HG03521 (cell line): ENCODE results near the gene NFYC.

ENCODE experiments used
- ATAC-seq: cut with Tn5 transposase; IDR thresholded peaks from one replicate; pipeline ENCODE4 v1.9.1; 2021; ENCODE audit warnings: mild to moderate bottlenecking, moderate library complexity; ENCODE audit not compliant: unreplicated experiment

NFYC gene

DNA sequence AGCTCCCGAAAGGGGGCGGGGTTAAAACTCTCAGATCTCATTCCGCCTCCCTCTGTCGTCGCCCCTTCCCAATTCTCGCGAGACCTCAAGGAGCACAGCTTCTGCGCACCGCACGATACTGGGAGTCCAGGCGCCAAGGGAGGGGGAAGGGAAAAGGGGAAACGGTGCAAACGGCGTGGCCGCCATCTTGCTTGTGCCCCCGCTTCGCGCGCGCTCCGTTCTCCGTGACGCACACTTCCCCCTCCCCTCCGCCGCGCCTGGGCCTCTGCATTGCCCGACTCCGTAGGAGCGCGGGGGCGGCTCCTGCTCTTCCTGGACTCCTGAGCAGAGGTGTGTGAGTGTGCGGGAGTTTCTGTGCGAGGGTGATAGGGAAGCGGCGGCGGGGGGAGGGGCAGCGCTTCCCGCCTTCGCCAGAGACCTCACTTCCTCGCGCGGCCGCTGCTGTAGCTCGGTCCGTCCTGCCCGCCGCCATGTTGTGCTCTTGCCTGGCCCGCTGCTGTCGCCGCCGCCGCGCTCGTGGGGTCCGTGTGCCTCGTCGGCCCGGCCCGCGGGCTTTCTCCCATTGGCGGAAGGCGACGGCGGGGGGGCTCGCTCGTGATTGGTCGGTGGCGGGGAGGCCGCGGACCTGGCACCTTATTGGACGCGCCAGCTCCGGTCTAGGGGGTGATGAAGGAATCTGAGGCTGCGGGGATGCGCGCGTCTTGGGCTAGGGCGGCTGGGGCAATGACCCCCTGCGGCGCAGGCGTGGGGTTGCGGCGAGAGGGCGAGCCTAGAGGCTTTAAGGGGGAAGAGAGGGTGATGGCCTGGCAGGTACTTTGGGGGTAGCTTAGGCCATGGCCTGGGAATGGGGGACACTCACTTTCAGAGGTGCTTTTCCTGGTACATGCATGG lies at the start of gene NFYC:
Gene NFYC (plus strand): TSS at position 167 of the 891 bp plus-strand sequence. CDS start 47,140 bp downstream, outside the sequence.
- ATAC-seq, result peak; percentile 73

DNA sequence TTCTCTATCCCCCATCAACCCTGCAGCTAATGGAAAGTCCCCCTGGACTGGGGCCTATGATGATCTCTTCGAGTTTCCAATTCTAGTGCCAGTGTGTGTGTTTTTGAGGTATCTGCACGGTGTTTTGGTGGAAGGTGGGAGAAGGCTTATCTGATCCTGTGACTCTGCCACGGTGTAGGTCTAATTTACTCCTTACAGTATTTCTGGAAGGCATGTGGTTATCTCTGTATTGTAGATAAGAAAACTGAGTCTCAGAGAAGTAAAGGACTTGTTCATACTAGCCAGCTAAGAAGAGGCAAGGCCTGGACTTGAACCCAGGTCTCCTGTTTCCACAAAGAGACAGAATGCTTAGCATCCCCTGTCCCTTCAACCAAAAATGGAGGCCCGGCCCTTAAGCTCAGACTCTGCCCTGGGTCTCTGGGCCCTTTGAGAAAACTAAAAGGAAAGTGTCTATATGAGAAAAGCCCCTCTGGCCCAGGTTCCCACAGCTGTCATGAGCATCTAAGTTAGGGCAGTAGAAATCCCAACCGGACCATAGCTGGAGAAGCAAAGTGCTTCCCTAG lies 46.3 kb upstream of the NFYC start:
- ATAC-seq, result no peak

DNA sequence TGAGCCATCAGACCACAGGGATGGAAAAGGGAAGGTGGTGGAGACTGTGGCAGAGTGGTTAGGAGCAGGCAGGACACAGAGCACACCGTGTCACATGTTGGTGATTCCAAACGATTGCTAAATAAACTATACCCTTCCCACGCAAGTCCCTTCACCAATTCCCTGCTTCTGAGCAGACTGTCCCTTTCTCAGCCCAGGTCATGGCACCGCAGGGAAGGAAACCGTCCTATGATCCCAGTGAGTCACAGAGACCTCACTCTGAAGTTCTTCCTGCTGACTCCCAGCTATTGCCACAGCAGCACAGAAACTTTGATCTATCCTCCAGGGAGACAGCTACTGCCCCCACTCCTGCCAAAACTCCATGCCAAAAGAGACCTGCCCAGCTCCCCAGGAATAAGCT lies 45.2 kb upstream of the NFYC start:
- ATAC-seq, result no peak

DNA sequence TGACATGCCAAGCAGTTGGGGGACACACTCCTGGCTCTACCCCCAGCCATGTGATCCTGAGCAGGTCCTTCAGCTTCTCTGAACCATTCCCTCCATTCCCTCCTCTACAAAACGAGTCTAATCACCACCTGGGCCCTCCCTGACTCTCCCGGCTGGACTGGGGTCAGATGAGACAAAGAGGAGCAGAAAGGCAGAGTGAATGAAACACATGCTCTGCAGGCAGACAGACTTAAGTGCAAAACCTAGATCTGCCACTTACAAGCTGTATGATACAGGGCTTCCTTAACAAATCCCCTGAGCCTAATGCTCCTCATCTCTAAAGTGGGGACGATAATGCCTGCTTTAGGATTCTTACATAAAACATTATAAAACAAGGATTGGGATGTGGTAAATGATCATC lies 43.3 kb upstream of the NFYC start:
- no peak for ATAC-seq

DNA sequence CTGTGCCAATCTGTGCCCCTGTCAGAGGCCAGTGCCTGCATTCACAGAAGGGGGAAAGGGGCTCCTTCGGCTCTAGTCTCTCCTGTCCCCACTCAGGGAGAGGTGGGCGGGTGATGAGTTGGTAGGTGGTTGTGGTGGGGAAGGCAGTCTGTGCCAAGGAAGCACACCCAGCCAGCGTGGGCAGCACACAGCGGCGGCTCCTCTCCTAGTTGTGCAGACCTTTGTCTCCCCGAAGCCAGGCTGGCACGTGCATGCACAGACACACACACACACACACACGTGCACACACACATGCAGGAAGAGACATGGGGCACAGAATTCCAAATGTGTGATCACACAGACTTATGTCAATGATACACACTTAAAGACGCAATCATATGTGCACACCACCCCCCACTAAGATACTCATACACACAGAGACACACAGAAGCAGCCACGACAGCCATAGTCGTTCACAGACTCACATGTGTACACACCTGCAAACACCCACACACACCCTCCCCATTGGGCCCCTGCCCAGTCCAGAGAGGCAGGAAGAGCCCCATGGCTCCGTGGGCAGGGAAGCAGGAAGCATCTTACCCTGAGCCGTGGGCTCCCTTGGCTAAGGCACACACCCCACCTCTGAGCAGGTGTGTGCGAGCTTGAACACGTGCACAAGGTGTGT lies 42.4 kb upstream of the NFYC start:
- ATAC-seq, result no peak

DNA sequence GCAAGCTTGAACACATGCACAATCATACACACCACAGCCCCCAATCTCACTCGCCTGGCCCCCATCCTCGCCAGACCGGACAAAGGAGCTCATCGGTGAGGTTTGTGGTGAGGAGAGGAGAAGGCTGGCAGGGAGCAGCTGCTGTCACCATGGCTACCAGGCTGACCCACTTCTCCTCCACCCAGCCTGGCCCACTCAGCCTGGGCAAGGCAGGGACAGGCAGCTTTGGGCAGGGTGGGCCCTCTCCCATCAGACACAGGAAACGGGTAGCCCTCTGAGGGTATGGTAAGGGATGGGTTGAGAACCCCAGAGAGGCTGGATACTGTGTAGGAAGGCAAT lies 41.9 kb upstream of the NFYC start:
- ATAC-seq, result no peak

DNA sequence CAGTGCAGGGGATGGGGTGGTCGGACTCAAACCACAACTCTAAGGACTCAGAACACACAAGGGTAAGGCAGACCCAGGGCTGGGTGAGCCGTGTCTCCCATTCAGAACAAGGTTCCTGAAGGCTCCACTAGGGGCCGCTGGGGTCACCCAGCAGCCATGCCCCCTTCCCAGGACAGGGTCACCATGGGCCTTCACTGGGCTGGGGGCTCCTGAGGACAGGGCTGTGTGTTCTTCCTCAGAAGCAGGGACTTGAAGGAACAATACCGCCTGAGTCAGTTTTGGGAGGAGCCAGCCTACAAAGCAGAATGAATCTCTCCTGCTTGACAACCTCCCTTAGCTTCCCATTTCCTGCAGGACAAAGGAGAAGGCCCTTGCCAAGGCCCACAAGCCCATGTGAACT lies 41.4 kb upstream of the NFYC start:
- ATAC-seq, result no peak

DNA sequence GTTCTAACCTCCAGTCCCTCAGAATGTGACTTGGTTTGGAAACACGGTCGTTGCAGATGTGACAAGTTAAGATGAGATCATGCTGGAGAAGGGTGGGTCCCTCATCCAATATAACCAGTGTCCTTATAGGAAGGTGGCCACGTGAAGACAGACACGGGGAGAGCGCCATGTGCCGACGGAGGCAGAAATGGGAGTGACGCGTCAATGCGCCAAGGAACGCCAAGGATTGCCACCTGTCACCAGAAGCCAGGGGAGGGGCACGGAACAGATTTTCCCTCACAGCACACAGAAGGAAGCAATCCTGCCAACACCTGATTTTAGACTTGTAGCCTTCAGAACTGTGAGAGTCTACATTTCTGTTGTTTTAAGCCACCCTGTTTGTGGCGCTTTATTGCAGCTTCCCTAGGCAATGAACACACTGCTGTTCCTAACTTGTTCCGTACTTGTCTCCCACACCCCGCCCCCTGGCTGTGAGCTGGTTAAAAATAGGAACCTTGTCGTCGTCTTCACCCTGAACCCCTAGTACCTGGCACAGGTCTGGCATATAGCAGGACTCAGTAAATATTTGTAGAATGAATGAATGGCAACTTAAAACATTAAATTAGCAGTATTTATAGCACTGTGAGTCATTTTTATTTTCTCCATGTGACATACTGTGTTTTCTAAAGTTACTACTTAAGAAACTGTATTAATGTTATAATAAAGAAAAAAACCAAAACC lies 40.2 kb upstream of the NFYC start:
- ATAC-seq, result no peak

DNA sequence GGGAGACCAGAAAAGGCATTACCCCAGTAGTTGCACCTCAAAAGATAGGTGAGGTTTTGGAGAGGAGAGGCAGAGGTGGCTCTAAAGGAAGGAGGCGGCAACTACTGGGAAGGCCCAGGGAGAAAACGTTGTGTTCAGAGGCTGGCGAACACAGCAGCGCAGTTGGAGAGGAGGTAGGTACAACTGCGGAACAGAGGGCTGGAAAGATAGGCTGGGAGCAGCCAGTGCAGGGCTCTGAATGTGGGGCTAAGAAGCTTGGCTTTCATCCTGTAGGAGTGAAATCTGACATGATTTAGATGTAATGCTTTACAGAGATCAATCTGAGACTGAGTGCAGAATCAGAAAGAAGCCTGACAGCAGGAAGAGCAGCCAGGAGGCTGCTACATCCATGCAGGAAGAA lies 39.0 kb upstream of the NFYC start:
- no peak for ATAC-seq

DNA sequence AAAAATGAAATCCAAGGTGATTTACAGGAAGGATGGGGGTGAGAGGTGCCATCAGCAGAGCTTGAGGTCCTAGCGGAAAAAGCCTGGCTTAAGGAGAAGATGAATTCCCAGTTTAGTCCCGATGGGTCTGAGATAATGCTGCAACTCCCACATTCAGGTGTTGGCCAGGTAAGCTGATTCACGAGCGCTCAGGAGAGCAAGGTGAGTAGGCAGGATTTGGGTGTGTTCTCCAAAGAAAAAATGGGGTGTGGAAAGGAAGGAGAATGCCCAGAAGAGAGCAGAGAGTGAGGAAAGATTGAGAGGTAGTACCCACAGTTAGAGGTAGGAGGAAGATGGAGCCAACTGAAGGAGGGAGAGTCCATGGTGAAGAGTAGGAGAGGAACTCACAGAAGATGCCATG lies 38.5 kb upstream of the NFYC start:
- no peak for ATAC-seq

DNA sequence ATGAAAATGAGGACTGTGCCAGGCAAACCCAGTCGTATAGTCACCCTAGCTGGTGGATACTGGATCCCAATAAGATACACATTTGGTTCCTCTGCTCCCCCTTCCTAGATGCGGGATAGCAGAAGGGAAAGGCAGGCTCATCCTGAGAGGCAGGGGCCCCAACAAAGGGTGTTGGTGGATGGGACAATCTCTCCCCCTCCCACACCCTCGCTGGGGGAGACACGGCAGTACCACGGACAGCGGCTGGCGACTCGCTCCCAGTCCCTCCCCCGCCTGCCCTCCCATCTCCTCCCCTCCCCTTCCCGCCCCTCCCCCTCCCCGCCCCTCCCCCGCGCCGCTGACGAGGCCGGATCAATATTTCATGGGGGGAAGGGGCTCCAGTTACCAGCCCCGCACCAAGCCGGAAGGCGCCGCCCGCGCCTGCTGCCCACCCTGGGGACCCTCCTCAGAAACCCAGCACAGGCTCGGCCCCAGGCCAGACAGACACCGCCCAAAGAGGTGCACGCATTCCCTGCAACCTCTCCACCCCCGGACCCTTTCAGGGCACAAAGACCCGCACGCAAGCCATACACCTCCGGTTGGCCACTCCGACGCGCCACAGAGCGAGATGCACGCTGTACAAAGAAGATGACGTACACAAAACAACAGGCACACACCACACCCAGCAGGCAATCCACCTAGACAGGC lies 37.5 kb upstream of the NFYC start:
- no peak for ATAC-seq

DNA sequence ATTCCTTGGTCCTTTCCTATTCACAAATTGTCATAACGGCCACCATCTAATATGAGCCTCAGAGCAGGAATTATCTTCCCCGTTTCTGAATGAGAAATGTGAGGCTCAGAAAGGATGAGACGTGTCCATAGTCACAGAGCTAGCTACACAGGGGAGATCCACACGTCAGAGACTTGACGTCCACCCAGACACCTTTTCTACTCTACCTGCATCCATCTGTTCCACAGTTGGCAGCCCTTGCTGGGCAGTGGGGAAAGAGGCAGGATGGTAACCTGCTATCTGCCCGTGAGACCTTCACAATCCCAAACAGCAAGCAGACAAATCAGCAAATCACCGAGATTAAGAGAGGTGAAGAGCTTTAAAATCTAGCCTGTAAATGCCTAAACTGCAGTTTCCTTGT lies 34.5 kb upstream of the NFYC start:
- no peak for ATAC-seq

DNA sequence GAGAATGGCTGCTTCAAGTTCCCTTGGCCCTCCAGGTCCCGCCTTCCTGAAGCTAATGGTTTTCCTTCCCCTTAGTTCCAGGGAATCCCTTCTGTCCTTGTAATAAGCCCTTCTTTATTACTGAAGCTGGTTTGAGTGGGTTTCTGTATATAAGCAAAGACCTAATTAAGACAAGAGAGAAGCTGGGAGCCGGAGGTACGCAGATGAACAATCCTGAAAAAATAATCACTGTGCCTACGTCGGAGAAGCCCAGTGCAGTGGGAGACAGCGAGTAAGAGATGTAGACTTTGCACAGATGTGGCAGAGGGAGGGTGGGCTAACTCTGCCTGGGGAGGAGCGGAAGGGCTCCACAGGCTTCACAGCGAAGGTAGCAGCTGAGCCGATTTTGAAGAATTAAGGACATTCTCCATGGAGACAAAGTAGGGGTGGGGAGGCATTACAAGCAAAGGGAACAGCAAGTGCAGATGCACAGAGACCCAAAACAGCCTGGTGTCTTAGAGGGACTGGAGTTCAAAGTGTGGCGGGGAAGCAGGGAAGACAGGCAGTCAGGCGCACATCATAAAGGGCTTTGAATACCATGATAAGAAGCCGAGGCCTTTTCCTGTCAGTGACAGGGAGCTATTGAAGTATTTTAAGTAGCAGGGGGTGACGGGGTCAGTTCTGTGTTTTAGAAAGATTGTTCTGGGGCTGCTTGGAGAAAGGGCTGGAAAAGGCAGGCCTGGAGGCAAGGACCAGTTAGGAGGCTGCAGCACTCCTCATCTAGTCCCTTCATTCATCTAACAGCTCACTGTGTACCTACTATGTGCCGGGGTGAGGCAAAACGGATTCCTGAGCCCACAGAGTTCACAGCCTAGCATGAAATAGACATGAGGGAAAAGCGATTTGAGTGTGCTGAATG lies 32.5 kb upstream of the NFYC start:
- ATAC-seq, result no peak

DNA sequence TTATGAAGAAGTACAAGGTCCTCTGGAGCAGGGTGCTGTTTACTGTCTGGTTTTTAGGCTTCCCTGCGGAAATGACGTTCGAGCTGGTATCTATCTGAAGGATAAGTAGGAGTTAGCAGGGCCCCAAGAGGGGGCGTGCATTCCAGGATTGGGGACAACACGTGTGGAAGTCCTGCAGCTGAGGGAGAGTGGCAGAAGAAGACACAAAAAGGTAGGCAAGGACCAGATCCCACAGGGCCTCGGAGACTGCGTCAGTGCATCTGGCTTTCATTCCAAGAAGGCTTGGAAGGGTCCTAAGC lies 31.9 kb upstream of the NFYC start:
- no peak for ATAC-seq

DNA sequence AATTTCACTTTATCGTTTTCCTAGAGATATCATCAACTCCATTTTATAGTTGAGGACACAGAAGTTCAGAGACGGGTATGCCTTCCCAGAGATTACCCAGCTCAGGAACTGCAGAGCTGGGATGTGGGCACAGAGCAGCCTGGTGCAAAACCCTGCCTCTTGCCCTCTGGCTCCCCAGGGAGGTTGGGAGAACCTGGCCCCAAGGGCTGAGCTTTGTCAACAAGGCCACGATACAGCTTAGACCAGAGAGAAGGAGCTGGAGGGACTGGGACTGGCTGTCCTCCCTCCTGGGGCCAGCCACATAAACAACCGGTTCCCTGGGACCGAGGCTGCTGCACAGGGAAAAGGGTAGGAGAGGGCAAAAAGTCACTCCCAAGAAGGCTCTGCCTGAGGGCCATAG lies 29.8 kb upstream of the NFYC start:
- no peak for ATAC-seq

DNA sequence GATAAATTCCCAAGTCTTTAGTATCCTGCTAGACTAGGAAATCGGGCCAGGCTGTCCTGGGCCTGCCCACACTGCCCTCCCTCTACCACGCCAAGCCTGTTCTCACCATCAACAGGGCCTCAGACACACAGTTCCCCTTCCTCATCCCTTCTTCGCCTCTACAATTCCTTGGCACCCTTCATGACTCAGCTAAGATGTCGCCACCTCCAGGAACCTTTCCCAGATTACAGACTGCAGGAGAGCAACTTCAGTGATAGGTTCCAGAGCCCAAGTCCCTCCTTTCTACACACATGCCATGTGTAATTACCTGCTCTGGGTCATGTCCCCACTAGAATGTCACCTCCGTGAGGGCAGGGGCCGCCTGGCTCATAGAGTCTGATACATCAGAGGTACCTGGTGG lies 29.4 kb upstream of the NFYC start:
- ATAC-seq, result no peak

DNA sequence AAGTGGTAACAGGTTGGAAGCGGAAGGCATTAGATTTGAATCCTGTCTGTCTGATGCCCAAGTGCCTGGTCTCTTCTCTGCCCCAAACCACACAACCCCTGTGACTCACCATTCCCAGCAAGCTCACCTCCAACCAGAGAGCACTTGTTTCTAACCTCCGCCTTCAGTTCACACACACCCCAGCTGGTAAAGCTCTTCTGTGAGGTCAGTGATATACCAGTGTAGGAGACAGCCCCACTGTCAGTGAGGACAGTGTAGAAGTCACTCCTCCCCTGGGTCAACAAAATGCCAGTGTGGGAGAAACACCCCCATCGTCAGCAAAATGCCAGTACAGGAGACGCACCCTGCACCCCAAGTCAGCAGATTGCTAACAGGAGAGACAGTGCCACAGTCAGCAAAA lies 28.6 kb upstream of the NFYC start:
- ATAC-seq, result no peak

DNA sequence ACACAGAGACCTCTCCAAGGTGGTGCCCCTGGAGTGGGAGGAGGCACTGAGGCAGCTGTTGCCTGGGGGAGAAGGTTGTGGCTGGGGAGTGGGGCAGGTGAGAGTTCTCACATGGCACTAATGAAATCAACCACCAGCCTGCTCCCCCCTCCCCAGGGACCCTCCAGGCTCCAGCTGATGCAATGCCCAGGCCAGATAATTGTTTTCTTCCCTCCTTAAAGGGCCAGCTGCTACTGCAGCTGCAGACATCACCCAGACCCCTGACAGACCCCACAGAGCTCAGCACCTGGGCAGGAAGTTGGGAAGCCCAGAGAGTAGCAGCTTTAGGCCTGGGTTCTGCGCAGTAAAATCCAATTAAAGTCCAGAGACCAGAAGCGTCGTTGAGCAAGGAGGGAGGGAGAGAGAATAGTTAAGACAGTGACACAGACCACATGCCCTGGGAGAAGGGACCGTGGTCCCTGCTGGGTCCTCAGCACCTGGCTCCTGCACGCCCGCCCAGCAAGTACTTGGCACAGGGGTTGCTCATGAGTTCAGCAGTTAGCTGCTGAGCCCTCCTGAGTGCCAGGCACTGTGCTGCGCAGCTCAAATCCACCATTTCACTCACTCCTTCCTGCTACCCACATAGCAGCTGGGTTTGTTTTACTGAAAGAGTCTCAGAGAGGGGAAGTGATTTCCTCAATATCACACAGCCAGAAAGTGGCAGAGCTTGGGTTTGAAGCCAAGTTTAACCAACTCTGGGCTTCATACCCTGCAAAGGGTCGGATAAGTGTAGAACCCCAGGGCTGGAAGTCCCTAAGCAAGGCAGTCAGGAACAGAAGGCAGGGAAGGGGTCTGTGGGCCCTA lies 28.0 kb upstream of the NFYC start:
- no peak for ATAC-seq

DNA sequence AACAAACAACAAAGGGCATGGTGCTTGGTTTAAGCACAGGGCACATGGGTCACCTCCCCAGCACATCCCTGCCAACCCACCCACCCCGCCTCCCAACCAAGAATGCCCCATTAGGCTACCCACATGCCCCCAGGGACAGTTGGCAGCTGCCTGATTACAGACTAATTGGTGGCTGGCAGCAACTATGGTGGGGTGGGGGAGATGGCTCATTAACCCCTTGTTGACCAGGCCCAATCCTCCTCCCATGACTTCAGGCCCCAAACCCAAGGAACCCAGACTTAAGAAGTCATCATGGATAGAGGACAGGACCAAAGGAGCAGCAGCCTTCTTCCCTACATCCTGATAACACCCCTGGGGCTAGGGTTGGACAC lies 27.4 kb upstream of the NFYC start:
- no peak for ATAC-seq
